SK-N-SH (cell line): ENCODE results near the gene GPHB5. TPM values are rescaled to one million over a fixed set of nuclear protein-coding genes. Genes with fewer than 3 reads are reported as not detected.

ENCODE experiments used
- CTCF ChIA-PET: fragments of 300-600, 350-600 bp; formaldehyde crosslinking; extraction: SDS; loops from one replicate; lab custom pipeline; 2021; lab: Yijun Ruan, JAX
- POLR2A ChIA-PET: fragments of 350-600 bp; sonication (Branson Sonifier 250); formaldehyde crosslinking; extraction: SDS; loops from one replicate; lab custom pipeline; 2020; ENCODE audit warnings: antibody characterized with exemption, inconsistent platforms; lab: Yijun Ruan, JAX
- DNase-seq: peaks from one replicate; pipeline ENCODE4 v3.0.0; 2012
- H2AFZ ChIP-seq: fragments of 200-600 bp; sonication (generic); 2 replicates; pipeline ENCODE4 v1.8.1; 2016; ENCODE audit warnings: antibody characterized with exemption, mild to moderate bottlenecking, low read depth
- H3F3A ChIP-seq: fragments of 200-600 bp; sonication (generic); replicated peaks from 2 replicates; pipeline ENCODE3; 2016; ENCODE audit warnings: antibody characterized with exemption, mild to moderate bottlenecking; ENCODE audit not compliant: insufficient read depth
- H3K27ac ChIP-seq, 2 experiments: fragments of 200-500 bp in 1 of 2; fragments of 200-600 bp in 1 of 2; sonication (Bioruptor generic) in 1 of 2; sonication (generic), shearing (Covaris generic) in 1 of 2; 2 replicates each; pipeline versions ENCODE4 v1.5.1 to v1.6.1; 2014 to 2016; ENCODE audit warnings: low read depth in 2 of 2, inconsistent platforms in 1 of 2, low read length in 1 of 2, mild to moderate bottlenecking in 1 of 2, mixed read lengths in 1 of 2
- H3K27me3 ChIP-seq: fragments of 200-600 bp; sonication (generic), shearing (Covaris generic); 2 replicates; pipeline ENCODE4 v1.6.1; 2016; ENCODE audit warnings: mixed run types; ENCODE audit not compliant: insufficient read depth
- H3K36me3 ChIP-seq, 2 experiments: fragments of 200-500 bp in 1 of 2; fragments of 200-600 bp in 1 of 2; sonication (Bioruptor generic) in 1 of 2; sonication (generic) in 1 of 2; replicated peaks in 1 of 2; 2 replicates each; pipeline versions ENCODE3 to v1.5.1; 2014 to 2016; ENCODE audit warnings: low read length in 1 of 2, mild to moderate bottlenecking in 1 of 2; ENCODE audit not compliant: insufficient read depth in 2 of 2, control insufficient read depth in 1 of 2
- H3K4me1 ChIP-seq, 2 experiments: fragments of 200-500 bp in 1 of 2; fragments of 200-600 bp in 1 of 2; sonication (Bioruptor generic) in 1 of 2; sonication (generic), shearing (Covaris generic) in 1 of 2; 2 replicates each; pipeline versions ENCODE4 v1.5.1 to v1.6.1; 2014 to 2016; ENCODE audit warnings: low read depth in 1 of 2, low read length in 1 of 2, mixed run types in 1 of 2; ENCODE audit not compliant: insufficient read depth in 2 of 2, control insufficient read depth in 1 of 2
- H3K4me2 ChIP-seq: fragments of 200-600 bp; sonication (generic), shearing (Covaris generic); 2 replicates; pipeline ENCODE4 v1.6.1; 2017; ENCODE audit warnings: mixed run types
- H3K4me3 ChIP-seq, 2 experiments: fragments of 200-500 bp in 1 of 2; fragments of 200-600 bp in 1 of 2; sonication (Bioruptor generic) in 1 of 2; sonication (generic), shearing (Covaris generic) in 1 of 2; 2 replicates each; pipeline versions ENCODE4 v1.5.1 to v1.8.1; 2014 to 2016; ENCODE audit warnings: low read depth in 2 of 2, inconsistent platforms in 1 of 2, low read length in 1 of 2, mild to moderate bottlenecking in 1 of 2, mixed read lengths in 1 of 2, moderate library complexity in 1 of 2
- H3K79me2 ChIP-seq: fragments of 200-600 bp; sonication (generic); 2 replicates; pipeline ENCODE4 v1.8.1; 2017; ENCODE audit warnings: mild to moderate bottlenecking; ENCODE audit not compliant: insufficient read depth
- H3K9ac ChIP-seq: fragments of 200-600 bp; sonication (generic); 2 replicates; pipeline ENCODE4 v1.6.1; 2017; ENCODE audit warnings: mixed run types
- H3K9me2 ChIP-seq: fragments of 200-600 bp; sonication (generic); 2 replicates; pipeline ENCODE4 v1.6.1; 2017; ENCODE audit warnings: mixed run types
- H3K9me3 ChIP-seq: fragments of 200-600 bp; sonication (generic); 2 replicates; pipeline ENCODE4 v1.6.1; 2017; ENCODE audit warnings: mixed run types, mild to moderate bottlenecking, moderate library complexity
- H4K20me1 ChIP-seq: fragments of 200-600 bp; sonication (generic); 2 replicates; pipeline ENCODE4 v1.6.1; 2017; ENCODE audit warnings: mild to moderate bottlenecking, mixed run types; ENCODE audit not compliant: insufficient read depth
- ELF1 ChIP-seq: IDR thresholded peaks from 2 replicates; pipeline ENCODE4 v1.4.0; 2012
- FOSL2 ChIP-seq: IDR thresholded peaks from 2 replicates; pipeline ENCODE4 v1.4.0; 2012; ENCODE audit warnings: low read depth, mild to moderate bottlenecking, moderate library complexity, borderline replicate concordance
- GABPA ChIP-seq: IDR thresholded peaks from 2 replicates; pipeline ENCODE4 v1.4.0; 2012; ENCODE audit warnings: low read depth, mild to moderate bottlenecking
- JUND ChIP-seq: IDR thresholded peaks from 2 replicates; pipeline ENCODE4 v1.4.0; 2012
- MEF2A ChIP-seq: IDR thresholded peaks from 2 replicates; pipeline ENCODE4 v1.4.0; 2012; ENCODE audit warnings: low read depth, borderline replicate concordance
- MXI1 ChIP-seq: IDR thresholded peaks from 2 replicates; pipeline ENCODE4 v1.6.1; 2012; ENCODE audit warnings: mild to moderate bottlenecking, low read depth, low read length, improper control_type of control experiment
- POLR2AphosphoS5 ChIP-seq: IDR thresholded peaks from 2 replicates; pipeline ENCODE4 v1.6.1; 2012; ENCODE audit warnings: low read depth, low read length
- RAD21 ChIP-seq: IDR thresholded peaks from 2 replicates; pipeline ENCODE4 v1.6.1; 2012; ENCODE audit warnings: mild to moderate bottlenecking, low read length
- RFX5 ChIP-seq: IDR thresholded peaks from 2 replicates; pipeline ENCODE4 v1.6.1; 2012; ENCODE audit warnings: mild to moderate bottlenecking, improper control_type of control experiment, low read length
- RXRA ChIP-seq: IDR thresholded peaks from 2 replicates; pipeline ENCODE4 v1.4.0; 2012; ENCODE audit warnings: low read depth, mild to moderate bottlenecking, borderline replicate concordance
- YY1 ChIP-seq: IDR thresholded peaks from 2 replicates; pipeline ENCODE4 v1.4.0; 2012; ENCODE audit warnings: low read depth, mild to moderate bottlenecking
- WGBS: methylation state at CpG from one replicate; pipeline ENCODE4 v1.1.6; 2017; ENCODE audit warnings: low lambda C conversion rate; 5-methylcytosine and 5-hydroxymethylcytosine counted together
- polyA plus RNA-seq, 3 experiments: library from polyadenylated mRNA; depleted of rRNA; stranded (reverse); fragments of >200 nt; gene quantifications; 2 replicates each; pipeline ENCODE4 v1.2.3, GENCODE V29; 2012
- TF ChIP-seq, protein P1 (sequence below): fragments of 200-600 bp; sonication (generic); IDR thresholded peaks from 2 replicates; pipeline ENCODE4 v1.6.1; 2017; ENCODE audit warnings: antibody characterized with exemption, mild to moderate bottlenecking, moderate library complexity
- TF ChIP-seq, protein P2 (sequence below): IDR thresholded peaks from 2 replicates; pipeline ENCODE4 v1.4.0; 2012; ENCODE audit warnings: low read depth
- TF ChIP-seq, protein P3 (sequence below): IDR thresholded peaks from 2 replicates; pipeline ENCODE4 v1.4.0; 2012; ENCODE audit warnings: low read depth, borderline replicate concordance
- TF ChIP-seq, protein P4 (sequence below): IDR thresholded peaks from 2 replicates; pipeline ENCODE4; 2012
- TF ChIP-seq, protein P5 (sequence below): fragments of 150-350 bp; IDR thresholded peaks from 2 replicates; pipeline ENCODE4 v1.6.1; 2016; ENCODE audit warnings: mild to moderate bottlenecking, low read depth, low read length
- TF ChIP-seq, protein P6 (sequence below): fragments of 150-350 bp; IDR thresholded peaks from 2 replicates; pipeline ENCODE4 v1.6.1; 2017; ENCODE audit warnings: antibody characterized with exemption, low read length, low read depth, borderline replicate concordance
- TF ChIP-seq, protein P7 (sequence below): IDR thresholded peaks from 2 replicates; pipeline ENCODE4 v1.6.1; 2012; ENCODE audit warnings: mild to moderate bottlenecking, low read depth, low read length, moderate library complexity

GPHB5 gene
- polyA plus RNA-seq, 1 of the 3 experiments (the other 2 are of a cell fraction): not detected

DNA sequence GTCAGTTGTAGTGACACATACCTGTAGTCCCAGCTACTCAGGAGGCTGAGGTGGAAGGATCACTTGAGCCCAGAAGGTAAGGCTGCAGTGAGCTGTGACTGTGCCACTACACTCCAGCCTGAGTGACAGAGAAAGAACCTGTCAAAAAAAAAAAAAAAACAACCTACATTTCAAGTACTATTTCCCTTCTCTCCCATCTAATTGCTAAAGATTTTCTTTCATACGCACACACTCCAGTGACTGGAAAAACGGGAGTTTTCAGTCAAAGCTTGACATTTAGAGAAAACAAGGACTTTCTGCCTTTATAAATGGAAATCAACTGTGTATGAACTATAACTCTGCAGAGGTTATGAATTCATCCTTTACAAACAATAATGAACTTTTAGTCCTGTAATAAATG, 25.9 kb downstream of the GPHB5 start:
- Histone ChIP-seq H3K4me1 (no peaks in the 10 kb centered on the region; a peak in 1 of 4 replicates), H3K36me3 (peaks cover 0 to 12% of the 10 kb centered on the region in 2 experiments), H4K20me1 (no peaks in the 10 kb centered on the region), H3K9ac (no peak overlapping the region), H3F3A (no peaks in the 10 kb centered on the region), H3K4me2 (no peak overlapping the region), H3K9me2 (no peaks in the 10 kb centered on the region), H3K27ac (no peak overlapping the region), H2AFZ (no peak overlapping the region), H3K27me3 (no peaks in the 10 kb centered on the region), H3K4me3 (no peak overlapping the region), H3K9me3 (no peaks in the 10 kb centered on the region), H3K79me2 (no peaks in the 10 kb centered on the region)
- WGBS: 63% methylated on average over 2 of the region's 2 CpGs
- DNase-seq: no peak
- CTCF ChIA-PET: interaction anchor here (3.1 kb wide), 1 partner anchor 16 kb away, joined by 11 read pairs; no protein-coding TSS in a partner anchor
- TF ChIP-seq, protein P1, sequence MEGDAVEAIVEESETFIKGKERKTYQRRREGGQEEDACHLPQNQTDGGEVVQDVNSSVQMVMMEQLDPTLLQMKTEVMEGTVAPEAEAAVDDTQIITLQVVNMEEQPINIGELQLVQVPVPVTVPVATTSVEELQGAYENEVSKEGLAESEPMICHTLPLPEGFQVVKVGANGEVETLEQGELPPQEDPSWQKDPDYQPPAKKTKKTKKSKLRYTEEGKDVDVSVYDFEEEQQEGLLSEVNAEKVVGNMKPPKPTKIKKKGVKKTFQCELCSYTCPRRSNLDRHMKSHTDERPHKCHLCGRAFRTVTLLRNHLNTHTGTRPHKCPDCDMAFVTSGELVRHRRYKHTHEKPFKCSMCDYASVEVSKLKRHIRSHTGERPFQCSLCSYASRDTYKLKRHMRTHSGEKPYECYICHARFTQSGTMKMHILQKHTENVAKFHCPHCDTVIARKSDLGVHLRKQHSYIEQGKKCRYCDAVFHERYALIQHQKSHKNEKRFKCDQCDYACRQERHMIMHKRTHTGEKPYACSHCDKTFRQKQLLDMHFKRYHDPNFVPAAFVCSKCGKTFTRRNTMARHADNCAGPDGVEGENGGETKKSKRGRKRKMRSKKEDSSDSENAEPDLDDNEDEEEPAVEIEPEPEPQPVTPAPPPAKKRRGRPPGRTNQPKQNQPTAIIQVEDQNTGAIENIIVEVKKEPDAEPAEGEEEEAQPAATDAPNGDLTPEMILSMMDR: no peak
- TF ChIP-seq MXI1: no peak
- no peak for TF ChIP-seq GABPA
- TF ChIP-seq RFX5: no peak
- TF ChIP-seq JUND: no peak
- no peak for TF ChIP-seq RAD21
- TF ChIP-seq FOSL2: no peak
- TF ChIP-seq, protein P2, sequence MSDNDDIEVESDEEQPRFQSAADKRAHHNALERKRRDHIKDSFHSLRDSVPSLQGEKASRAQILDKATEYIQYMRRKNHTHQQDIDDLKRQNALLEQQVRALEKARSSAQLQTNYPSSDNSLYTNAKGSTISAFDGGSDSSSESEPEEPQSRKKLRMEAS: no peak
- TF ChIP-seq, protein P3, sequence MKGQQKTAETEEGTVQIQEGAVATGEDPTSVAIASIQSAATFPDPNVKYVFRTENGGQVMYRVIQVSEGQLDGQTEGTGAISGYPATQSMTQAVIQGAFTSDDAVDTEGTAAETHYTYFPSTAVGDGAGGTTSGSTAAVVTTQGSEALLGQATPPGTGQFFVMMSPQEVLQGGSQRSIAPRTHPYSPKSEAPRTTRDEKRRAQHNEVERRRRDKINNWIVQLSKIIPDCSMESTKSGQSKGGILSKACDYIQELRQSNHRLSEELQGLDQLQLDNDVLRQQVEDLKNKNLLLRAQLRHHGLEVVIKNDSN: no peak
- no peak for TF ChIP-seq RXRA
- TF ChIP-seq MEF2A: no peak
- TF ChIP-seq, protein P4, sequence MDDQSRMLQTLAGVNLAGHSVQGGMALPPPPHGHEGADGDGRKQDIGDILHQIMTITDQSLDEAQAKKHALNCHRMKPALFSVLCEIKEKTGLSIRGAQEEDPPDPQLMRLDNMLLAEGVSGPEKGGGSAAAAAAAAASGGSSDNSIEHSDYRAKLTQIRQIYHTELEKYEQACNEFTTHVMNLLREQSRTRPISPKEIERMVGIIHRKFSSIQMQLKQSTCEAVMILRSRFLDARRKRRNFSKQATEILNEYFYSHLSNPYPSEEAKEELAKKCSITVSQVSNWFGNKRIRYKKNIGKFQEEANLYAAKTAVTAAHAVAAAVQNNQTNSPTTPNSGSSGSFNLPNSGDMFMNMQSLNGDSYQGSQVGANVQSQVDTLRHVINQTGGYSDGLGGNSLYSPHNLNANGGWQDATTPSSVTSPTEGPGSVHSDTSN: no peak
- TF ChIP-seq, protein P5, sequence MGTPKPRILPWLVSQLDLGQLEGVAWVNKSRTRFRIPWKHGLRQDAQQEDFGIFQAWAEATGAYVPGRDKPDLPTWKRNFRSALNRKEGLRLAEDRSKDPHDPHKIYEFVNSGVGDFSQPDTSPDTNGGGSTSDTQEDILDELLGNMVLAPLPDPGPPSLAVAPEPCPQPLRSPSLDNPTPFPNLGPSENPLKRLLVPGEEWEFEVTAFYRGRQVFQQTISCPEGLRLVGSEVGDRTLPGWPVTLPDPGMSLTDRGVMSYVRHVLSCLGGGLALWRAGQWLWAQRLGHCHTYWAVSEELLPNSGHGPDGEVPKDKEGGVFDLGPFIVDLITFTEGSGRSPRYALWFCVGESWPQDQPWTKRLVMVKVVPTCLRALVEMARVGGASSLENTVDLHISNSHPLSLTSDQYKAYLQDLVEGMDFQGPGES: no peak
- TF ChIP-seq YY1: no peak
- TF ChIP-seq, protein P6, sequence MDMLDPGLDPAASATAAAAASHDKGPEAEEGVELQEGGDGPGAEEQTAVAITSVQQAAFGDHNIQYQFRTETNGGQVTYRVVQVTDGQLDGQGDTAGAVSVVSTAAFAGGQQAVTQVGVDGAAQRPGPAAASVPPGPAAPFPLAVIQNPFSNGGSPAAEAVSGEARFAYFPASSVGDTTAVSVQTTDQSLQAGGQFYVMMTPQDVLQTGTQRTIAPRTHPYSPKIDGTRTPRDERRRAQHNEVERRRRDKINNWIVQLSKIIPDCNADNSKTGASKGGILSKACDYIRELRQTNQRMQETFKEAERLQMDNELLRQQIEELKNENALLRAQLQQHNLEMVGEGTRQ: no peak
- no peak for TF ChIP-seq POLR2AphosphoS5
- no peak for TF ChIP-seq ELF1
- TF ChIP-seq, protein P7, sequence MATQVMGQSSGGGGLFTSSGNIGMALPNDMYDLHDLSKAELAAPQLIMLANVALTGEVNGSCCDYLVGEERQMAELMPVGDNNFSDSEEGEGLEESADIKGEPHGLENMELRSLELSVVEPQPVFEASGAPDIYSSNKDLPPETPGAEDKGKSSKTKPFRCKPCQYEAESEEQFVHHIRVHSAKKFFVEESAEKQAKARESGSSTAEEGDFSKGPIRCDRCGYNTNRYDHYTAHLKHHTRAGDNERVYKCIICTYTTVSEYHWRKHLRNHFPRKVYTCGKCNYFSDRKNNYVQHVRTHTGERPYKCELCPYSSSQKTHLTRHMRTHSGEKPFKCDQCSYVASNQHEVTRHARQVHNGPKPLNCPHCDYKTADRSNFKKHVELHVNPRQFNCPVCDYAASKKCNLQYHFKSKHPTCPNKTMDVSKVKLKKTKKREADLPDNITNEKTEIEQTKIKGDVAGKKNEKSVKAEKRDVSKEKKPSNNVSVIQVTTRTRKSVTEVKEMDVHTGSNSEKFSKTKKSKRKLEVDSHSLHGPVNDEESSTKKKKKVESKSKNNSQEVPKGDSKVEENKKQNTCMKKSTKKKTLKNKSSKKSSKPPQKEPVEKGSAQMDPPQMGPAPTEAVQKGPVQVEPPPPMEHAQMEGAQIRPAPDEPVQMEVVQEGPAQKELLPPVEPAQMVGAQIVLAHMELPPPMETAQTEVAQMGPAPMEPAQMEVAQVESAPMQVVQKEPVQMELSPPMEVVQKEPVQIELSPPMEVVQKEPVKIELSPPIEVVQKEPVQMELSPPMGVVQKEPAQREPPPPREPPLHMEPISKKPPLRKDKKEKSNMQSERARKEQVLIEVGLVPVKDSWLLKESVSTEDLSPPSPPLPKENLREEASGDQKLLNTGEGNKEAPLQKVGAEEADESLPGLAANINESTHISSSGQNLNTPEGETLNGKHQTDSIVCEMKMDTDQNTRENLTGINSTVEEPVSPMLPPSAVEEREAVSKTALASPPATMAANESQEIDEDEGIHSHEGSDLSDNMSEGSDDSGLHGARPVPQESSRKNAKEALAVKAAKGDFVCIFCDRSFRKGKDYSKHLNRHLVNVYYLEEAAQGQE: no peak
- POLR2A ChIA-PET: no interaction called here
